Measurements from ENCODE around the gene MAFB.

DNA sequence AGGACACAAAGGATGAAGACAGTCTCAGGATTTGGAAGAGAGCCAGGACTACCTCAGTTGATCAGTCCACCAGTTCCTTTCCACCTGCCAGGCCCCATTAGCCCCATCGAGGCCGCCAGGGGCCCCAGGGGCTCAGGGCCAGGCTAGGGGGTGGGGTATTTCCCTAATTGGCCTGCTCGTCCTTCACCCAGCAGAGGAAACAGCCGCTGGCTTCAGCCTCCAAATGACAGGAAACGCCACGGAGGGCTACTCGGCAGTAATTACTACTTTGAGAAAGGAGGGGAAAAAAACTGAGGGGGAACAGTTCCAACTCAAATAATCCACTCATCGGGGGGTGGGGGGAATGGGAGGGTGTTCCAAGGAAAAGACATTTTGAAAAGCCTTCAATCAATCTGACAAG lies 42.7 kb downstream of the MAFB start:
- TF ChIP-seq, protein P1, sequence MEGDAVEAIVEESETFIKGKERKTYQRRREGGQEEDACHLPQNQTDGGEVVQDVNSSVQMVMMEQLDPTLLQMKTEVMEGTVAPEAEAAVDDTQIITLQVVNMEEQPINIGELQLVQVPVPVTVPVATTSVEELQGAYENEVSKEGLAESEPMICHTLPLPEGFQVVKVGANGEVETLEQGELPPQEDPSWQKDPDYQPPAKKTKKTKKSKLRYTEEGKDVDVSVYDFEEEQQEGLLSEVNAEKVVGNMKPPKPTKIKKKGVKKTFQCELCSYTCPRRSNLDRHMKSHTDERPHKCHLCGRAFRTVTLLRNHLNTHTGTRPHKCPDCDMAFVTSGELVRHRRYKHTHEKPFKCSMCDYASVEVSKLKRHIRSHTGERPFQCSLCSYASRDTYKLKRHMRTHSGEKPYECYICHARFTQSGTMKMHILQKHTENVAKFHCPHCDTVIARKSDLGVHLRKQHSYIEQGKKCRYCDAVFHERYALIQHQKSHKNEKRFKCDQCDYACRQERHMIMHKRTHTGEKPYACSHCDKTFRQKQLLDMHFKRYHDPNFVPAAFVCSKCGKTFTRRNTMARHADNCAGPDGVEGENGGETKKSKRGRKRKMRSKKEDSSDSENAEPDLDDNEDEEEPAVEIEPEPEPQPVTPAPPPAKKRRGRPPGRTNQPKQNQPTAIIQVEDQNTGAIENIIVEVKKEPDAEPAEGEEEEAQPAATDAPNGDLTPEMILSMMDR (IDR thresholded peaks at IDR 0.05) = no peak
- no peak for TF ChIP-seq POLR2A (IDR thresholded peaks at IDR 0.05)
